KOPT-K1 (cell line): ENCODE measurements around the gene TNFSF10.

Experiments used
- H3K27ac ChIP-seq: fragments of 200-600 bp; sonication (generic); 2 replicates; pipeline ENCODE4 v1.5.1; 2016; ENCODE audit warnings: antibody characterized with exemption, mild to moderate bottlenecking, low read depth, low read length; ENCODE audit not compliant: poor library complexity, severe bottlenecking
- H3K36me3 ChIP-seq: fragments of 200-600 bp; sonication (generic); 2 replicates; pipeline ENCODE4 v1.5.1; 2017; ENCODE audit warnings: antibody characterized with exemption, mild to moderate bottlenecking, low read length, moderate library complexity; ENCODE audit not compliant: insufficient read depth
- H3K9me3 ChIP-seq: fragments of 200-600 bp; sonication (generic); 2 replicates; pipeline ENCODE4 v1.5.1; 2017; ENCODE audit warnings: antibody characterized with exemption, low read length, mild to moderate bottlenecking; ENCODE audit not compliant: insufficient read depth, poor library complexity, severe bottlenecking

Gene TNFSF10

DNA sequence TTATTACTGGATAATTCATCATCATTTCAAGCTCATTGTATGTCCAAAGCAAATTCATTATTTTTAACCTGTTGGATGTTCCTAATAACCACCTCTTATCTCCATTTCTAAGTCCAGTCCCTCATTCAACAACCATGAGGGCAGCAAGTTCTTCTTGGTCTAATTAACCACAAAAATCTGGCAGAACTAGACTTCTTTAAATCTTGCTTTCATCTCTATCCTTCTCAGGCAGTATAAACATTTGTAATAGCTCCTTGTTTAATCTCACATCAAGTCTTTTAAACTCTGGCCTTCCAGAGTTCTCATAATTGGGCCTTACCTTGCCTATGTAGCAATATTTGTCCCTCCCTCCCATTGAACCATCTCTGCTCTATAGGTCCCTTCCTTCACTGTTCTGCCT lies 57.9 kb downstream of the TNFSF10 start:
- Histone ChIP-seq H3K36me3 (no peaks in the 10 kb centered on the region), H3K9me3 (no peaks in the 10 kb centered on the region), H3K27ac (no peak overlapping the region)

DNA sequence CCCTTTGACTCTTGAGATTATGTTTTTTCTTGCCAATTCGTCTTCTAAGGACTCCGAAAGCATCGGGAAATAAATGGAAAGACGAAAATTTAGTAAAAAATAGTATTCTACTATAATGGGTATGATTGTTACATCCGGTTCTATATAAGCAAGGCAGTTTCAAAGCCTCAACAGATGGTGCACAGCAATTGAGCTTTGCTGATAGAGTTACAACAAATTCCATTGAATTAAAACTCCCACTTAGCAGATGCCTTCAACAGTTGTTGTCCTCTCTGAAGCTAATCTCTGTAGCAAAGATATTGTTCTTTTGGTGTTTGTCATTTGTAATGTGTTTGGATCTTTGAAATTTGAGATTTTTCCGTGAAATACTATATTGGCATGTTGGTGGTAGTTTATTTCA lies 58.9 kb downstream of the TNFSF10 start:
- no peaks in the 10 kb centered on the region for H3K9me3 ChIP-seq
- H3K36me3 ChIP-seq: no peaks in the 10 kb centered on the region
- H3K27ac ChIP-seq: no peak overlapping the region

DNA sequence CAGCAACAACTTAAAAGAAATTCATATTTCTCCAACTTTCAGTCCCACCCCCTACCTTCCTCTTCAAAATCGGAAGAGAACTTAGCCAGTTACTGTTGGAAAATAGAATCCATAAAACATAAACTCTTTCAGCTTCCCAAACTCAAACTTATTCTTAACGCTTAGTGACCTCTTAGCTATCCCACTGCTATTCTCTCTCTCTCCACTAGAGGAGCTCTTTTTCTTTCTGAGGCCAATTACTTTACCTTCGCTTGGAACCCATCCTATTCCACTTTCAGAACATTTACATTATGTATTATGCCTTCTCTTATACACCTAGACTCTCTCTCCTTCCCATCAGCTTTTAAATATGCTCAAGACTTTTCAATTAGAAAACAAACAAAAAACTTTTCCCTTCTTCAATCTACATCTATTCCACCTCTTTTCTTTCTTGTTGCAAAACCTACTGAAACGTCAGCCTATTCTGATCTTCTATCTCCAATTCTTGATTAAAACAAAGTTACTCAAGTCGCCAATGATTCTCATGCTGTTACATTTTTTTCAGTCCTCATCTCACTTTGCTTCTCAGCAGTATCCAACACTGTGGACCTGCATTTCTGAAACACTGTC lies 61.6 kb downstream of the TNFSF10 start:
- Histone ChIP-seq H3K9me3 (no peaks in the 10 kb centered on the region), H3K27ac (no peak overlapping the region), H3K36me3 (no peaks in the 10 kb centered on the region)

DNA sequence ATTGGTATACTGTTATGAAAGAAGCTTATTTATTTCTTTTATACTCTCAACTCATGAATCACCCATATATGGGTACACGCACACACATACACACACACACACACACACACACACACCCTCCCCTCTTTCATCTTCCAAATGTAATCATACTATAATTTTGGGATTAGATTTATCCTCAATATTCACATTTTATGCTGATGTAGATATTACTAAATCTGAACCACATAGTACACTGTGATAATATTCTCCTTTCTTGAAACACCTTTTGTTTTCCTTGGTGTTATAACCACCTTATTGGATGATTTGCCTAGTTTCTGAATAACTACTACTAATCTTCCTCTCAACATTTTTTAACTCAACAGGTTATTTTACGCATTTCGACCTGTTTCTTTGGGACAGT lies 66.8 kb downstream of the TNFSF10 start:
- H3K9me3 ChIP-seq: no peaks in the 10 kb centered on the region
- H3K36me3 ChIP-seq: no peaks in the 10 kb centered on the region
- H3K27ac ChIP-seq: no peak overlapping the region
